ENCODE measurements around the gene PGA5. TPM values are rescaled to one million over a fixed set of nuclear protein-coding genes. Genes with fewer than 3 reads are reported as not detected.

Gene PGA5
- total RNA-seq, 2 donors from 2014 or later, result 0.48 TPM; not detected in 1

GRCh38 chr11:61277186-61278000 is 36.4 kb downstream of the PGA5 start:
- H3K4me1 ChIP-seq, result peaks cover 0 to 7% of the 10 kb centered on the region in 2 donors
- DNase-seq (ENCODE audit: low spot score), result no peak
- TF ChIP-seq, protein P1, sequence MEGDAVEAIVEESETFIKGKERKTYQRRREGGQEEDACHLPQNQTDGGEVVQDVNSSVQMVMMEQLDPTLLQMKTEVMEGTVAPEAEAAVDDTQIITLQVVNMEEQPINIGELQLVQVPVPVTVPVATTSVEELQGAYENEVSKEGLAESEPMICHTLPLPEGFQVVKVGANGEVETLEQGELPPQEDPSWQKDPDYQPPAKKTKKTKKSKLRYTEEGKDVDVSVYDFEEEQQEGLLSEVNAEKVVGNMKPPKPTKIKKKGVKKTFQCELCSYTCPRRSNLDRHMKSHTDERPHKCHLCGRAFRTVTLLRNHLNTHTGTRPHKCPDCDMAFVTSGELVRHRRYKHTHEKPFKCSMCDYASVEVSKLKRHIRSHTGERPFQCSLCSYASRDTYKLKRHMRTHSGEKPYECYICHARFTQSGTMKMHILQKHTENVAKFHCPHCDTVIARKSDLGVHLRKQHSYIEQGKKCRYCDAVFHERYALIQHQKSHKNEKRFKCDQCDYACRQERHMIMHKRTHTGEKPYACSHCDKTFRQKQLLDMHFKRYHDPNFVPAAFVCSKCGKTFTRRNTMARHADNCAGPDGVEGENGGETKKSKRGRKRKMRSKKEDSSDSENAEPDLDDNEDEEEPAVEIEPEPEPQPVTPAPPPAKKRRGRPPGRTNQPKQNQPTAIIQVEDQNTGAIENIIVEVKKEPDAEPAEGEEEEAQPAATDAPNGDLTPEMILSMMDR (IDR thresholded peaks at IDR 0.05), result no peak
- H3K27ac ChIP-seq, result no peak overlapping the region
- no peaks in the 10 kb centered on the region for H3K27me3 ChIP-seq
- no peaks in the 10 kb centered on the region for H3K36me3 ChIP-seq
- H3K9me3 ChIP-seq, result no peaks in the 10 kb centered on the region
- H3K4me3 ChIP-seq, result no peak overlapping the region

- H3K27ac ChIP-seq, result no peak overlapping the region
- no peaks in the 10 kb centered on the region for H3K9me3 ChIP-seq
- TF ChIP-seq, protein P1 (IDR thresholded peaks at IDR 0.05), result no peak
- peaks cover 0 to 7% of the 10 kb centered on the region in 2 donors for H3K4me1 ChIP-seq
- H3K4me3 ChIP-seq, result no peak overlapping the region
- DNase-seq (ENCODE audit: low spot score), result no peak
- H3K36me3 ChIP-seq, result no peaks in the 10 kb centered on the region
- no peaks in the 10 kb centered on the region for H3K27me3 ChIP-seq
Observed at GRCh38 chr11:61278001-61278470, 37.1 kb downstream of the PGA5 start.

DNA sequence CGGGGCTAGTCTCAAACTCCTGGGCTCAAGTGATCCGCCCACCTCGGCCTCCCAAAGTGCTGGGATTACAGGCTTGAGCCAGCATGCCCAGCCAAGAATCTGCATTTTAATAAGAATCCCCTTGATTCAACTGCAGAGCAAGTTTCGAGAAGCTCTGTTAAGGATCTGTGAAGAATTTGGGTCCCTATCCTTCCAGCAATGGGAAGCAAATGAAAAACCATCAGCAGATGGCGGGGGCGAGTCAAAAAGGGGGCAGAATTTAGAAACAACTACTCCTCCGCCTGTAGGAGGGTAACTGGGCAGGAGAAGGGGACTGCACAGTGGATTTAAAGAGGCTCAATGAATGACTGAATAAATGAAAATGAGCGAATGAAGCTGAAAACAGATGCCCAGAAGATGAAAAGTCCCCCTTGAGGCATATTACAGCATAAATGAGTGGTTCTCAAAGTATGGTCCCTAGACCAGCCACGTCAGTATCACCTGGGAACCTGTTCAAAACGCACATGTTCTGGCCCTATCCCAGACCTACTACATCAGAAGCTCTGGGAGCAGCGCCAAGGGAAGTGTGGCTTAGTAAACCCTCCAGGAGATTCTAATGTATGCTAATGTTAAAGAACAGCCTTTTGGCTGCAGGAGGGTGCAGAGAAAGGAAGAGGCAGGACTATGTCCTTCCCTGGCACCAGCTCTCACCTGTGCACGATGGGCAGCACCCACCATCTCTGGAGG is 39.1 kb downstream of the PGA5 start:
- H3K27ac ChIP-seq, result no peak overlapping the region
- H3K27me3 ChIP-seq, result no peaks in the 10 kb centered on the region
- no peak for DNase-seq (ENCODE audit: low spot score)
- H3K4me3 ChIP-seq, result no peak overlapping the region
- H3K36me3 ChIP-seq, result no peaks in the 10 kb centered on the region
- peaks cover 0 to 7% of the 10 kb centered on the region in 2 donors for H3K4me1 ChIP-seq
- H3K9me3 ChIP-seq, result no peaks in the 10 kb centered on the region
- TF ChIP-seq, protein P1 (IDR thresholded peaks at IDR 0.05), result no peak

GRCh38 chr11:61280883-61281580 is 40.1 kb downstream of the PGA5 start:
- TF ChIP-seq, protein P1 (IDR thresholded peaks at IDR 0.05), result no peak
- H3K36me3 ChIP-seq, result no peaks in the 10 kb centered on the region
- no peak overlapping the region for H3K4me3 ChIP-seq
- DNase-seq (ENCODE audit: low spot score), result no peak
- H3K9me3 ChIP-seq, result no peaks in the 10 kb centered on the region
- H3K27ac ChIP-seq, result no peak overlapping the region
- H3K4me1 ChIP-seq, result peaks cover 0 to 7% of the 10 kb centered on the region in 2 donors
- H3K27me3 ChIP-seq, result no peaks in the 10 kb centered on the region

GRCh38 chr11:61281581-61282250 is 40.7 kb downstream of the PGA5 start:
- TF ChIP-seq, protein P1 (IDR thresholded peaks at IDR 0.05), result no peak
- no peaks in the 10 kb centered on the region for H3K36me3 ChIP-seq
- H3K4me1 ChIP-seq, result peaks cover 0 to 7% of the 10 kb centered on the region in 2 donors
- H3K9me3 ChIP-seq, result no peaks in the 10 kb centered on the region
- H3K27me3 ChIP-seq, result no peaks in the 10 kb centered on the region
- no peak overlapping the region for H3K4me3 ChIP-seq
- H3K27ac ChIP-seq, result no peak overlapping the region
- no peak for DNase-seq (ENCODE audit: low spot score)
